ENCODE data around the gene CTDSPL2.
A peak's percentile ranks its signal among the peaks of the same experiment; 100 is the strongest.
"Not testable (repeated sequence)": the region's sequence is repeated elsewhere in the genome, so short reads cannot be mapped to it uniquely, and the experiment has no call there.

The CTDSPL2 gene
- 87.9 to 96.8 reads per million in 2 donors for total RNA-seq

DNA sequence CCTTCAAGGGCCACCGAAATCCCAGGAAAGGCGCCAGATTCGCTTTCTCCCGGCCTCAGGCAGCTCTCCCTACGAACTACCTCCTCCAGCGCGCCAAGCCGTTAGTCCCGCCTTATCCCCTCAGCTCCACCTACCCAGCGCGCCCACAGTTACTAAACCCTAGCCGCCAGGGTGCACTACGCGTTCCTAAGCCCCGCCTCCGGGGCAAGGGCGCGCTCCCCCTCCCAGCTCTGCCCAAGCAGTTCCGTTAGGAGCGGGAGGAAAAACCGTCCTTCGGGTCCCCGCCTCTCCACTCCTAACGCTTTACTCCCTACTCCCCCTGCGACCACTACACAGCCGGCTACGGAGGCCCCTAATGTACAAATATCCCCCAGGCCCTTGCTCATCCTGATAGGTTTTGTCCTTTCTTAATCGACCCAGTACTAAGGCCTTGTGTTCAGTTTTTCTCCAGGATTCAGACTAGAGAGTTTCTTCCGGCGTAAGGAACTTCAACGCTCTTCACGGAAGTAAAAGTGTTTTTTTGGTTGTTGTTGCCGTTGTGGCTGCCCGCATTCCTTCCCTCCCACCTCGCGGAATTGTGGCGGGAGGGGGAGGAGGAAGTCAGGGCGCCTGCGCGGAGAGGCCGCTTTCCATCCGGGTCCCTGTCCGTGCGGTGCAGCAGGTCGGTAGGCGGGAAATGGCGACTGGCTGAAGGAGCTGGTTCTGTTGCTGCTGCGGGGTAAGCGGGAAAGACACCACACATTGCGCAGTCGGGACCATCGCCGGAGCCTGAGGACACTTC, at the start of gene CTDSPL2:
CTDSPL2 (plus strand) TSS at position 655 of the 781 bp plus-strand sequence. CDS start 31,386 bp downstream, outside the sequence.
- peak; percentile 85 for DNase-seq

DNA sequence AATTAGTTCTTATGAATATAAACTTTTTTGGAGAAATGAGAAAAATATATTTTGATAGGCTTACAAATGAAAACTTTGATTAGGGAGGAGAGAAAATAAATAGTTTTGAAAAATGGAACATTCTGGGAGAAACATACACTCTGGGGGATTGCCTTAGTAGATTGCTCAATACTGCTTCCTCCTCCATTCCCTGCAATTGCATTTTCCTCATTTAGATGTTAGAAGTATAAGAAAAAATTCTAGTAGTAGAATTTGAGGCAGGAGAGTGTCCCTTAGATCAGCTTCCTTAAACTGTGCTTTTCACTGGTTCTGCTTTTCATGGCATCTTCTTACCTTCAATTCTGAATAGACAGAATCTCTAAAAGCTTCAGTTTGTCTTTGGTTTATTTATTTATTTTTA, 46.2 kb upstream of the CTDSPL2 start:
- DNase-seq, result no peak

DNA sequence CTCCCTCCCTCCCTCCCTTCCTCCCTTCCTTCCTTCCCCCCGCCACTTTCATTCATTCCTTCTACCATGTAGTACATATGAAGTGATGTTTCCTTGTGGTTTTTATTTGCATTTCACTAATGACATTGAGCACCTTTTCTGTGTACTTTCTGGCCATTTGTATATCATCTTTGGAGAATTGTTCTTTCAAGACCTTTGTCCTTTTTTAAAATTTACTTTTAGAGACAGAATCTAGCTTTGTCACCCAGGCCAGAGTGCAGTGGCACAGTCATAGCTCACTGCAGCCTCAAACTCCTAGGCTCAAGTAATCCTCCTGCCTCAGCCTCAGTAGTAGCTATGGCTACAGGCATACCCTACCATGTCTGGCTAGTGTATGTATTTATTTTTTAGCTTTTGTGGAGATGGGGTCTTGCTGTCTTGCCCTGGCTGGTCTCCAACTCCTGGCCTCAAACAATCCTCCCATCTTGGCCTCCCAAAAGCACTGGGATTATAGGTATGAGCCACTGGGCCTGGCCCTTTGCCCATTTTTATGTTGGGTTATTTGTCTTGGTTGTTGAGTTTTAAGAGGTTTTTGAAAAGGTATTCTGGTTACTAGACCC, 42.0 kb upstream of the CTDSPL2 start:
- DNase-seq, result no peak

DNA sequence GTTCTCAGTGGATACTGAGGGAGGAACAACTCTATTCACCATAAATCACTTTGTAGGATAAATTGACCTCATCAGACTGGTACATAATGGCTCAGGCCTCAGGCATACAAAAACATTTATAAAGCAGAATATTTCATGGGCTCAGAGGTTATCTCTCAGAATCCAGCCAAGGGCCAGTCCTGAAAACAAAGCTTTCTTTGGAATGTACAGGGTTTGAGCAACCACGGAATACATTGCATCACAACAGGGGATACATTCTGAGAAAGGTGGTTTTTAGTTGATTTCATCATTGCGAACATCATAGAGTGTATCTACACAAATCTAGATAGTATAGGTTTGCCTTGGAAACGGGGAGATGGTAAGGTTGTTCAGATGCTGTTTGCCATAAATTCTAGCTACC, 33.4 kb upstream of the CTDSPL2 start:
- no peak for DNase-seq

DNA sequence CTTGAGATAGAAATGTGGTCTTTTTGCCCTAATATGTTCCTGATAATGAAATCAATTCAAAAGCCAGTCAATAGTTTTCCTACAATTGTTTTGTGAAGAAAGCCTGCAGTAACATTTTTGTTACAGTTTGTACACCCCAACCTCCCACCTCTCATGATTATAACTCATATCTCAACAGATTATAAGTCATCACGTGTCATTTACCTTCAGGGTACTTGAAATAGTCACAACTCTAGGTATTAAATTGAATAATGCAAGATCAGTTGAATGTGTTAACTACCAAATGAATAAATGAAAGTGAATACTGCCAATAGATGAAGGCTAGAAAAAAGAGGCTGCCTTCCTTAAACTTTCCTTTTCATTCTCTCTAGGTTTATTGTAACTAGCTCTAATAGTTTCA, 32.9 kb upstream of the CTDSPL2 start:
- DNase-seq, result no peak

DNA sequence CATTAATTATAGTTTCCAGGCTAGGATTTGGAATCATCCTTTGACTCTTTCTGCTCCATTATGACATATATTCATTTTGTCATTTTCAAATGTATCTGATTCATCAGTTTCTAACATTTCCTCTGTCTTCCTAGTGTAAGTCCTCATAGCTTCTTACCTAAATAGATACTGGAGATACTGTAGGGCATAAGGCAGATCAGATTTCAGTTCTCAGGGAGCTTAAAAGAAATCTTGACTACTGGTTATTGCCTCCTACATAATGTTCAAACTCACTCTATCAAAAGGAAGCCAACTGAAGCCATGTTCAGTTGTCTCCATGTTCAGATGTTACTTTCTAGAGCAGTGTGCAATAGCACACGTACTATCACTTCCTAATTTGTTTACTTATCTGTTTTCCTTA, 29.6 kb upstream of the CTDSPL2 start:
- no peak for DNase-seq

DNA sequence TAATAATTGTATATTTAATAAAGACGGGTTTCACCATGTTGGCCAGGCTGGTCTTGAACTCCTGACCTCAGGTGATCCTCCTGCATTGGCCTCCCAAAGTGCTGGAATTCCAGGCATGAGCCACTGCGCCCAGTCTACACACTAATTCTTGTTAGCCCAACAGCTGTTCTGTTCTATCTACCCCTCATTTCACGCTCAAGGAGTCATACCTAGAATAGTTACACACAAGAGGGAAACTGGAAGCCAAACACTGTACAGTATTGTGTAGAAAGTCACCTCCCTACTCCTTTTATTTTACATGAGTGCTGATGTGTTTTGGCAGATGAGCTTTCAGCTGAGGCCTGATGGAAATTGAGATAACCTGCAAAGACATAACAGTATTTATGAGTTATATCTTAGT, 13.4 kb upstream of the CTDSPL2 start:
- no peak for DNase-seq

DNA sequence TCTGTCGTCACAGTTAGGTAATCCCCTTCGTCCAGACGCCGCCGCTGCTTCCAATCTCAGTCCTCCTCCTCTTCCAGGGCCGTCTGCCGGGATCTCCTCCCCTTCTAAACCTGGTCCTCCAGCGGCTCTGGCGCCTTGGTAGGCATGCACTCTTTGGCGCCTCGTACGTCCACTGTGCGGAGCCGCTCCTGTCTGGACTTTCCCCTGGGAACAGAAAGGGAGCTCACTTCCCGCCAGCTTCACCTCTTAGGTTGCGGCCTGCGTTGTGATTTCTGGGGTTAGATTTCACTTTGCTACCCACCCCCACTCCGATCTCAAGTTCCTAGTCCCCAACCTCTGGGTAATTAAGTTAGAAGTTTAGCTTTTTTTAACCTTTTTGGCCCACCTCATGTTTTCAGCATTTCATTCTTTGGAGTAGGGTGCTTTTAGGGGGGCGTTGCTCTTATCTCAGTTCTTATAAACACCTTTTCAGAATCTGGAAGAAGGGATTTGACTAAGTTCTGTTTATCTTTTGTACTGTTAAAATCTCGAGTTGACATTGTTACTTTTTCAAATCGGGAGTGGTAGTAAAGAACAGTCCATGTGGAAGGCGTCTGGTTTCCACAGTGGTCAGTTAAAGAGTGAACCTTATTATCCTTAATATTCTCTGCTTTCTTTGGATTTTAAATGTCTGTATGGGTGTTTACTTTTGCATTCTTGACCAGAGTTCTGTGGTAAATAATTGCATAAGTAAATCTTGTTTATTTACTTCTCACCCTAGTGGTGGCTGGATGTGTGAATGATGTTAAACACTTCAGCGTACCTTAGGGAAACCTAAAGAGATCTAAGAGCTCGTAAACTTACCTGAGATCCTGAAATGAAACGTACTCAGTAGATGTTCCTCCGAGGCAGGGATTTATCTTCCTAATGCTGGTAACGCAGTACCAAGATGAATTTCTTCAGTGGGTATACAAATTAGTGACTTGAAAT, 611 bp downstream of the CTDSPL2 start:
- no peak for DNase-seq

DNA sequence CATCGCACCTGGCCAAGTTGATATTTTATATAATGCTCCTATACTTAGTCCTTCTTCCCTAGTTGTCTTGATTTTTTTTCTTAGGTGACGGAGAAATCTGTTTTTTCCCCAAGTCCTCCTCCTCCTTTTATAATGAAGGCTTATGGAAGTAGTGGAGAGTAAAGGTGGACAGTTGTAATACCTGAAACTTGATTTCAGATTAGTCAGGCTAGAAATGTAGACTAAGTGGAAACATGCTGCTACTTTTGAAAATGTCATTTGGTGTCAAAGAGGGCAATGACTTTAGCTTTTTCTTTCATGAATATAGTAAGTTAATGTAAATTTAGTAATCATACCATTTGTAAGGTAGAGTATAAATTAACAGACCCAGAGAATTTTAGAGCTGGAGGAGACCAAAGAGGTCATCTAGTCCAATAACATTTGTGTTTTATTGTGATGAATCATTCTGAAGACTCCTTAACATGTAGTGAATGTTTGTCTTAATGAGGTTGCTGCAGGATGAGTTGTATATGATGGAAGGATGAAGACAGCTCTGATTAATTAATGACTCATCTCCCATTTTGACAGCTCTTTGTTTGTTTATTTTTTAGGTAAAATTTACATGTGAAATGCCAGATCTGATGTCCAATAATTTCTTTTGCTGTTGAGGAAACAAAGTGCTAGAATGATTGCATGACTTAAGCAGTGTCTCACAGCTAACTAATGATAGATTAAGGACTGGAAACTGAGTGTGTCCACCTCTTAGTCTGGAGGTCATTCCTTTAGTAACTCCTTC, 8.7 kb downstream of the CTDSPL2 start:
- no peak for DNase-seq

DNA sequence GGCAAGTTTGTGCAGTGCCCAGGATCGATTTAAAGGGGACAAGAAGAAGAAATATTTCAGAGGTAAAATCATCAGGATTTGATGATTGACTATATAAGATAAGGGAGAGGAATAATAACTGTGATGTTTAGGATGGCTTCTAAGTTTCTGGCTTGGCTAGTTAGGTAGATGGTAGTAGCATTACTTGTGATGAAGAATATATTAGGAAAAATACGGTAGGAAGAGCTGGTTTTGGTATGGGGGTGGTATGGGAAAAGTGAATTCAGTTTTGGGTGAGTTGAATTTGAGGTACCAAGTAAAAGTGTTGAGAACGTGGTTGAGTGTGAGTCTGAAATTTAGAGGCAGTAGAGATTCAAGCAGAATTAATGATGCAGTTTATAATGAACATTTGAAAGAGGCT, 11.0 kb downstream of the CTDSPL2 start:
- DNase-seq, result no peak

DNA sequence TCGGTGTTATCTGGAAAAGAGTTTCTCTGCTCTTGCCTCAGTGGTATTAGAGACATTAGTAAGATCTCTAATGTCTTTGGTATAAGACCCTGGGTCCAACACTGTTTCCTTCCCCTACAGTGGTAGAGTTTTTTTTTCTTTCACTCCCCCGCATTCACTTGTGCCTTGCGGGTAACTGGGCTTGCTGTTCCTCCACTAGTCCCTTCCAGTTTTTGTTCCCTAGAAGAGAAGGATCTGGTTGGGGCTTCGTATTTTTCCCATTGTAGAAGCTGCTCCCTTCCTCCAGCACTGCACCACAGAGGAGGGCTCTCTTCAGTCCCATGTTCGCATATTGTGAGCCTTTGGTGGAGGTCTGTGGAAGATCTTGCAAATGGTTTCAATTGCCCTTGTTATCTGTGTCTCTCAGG, 13.7 kb downstream of the CTDSPL2 start:
- DNase-seq, result no peak

DNA sequence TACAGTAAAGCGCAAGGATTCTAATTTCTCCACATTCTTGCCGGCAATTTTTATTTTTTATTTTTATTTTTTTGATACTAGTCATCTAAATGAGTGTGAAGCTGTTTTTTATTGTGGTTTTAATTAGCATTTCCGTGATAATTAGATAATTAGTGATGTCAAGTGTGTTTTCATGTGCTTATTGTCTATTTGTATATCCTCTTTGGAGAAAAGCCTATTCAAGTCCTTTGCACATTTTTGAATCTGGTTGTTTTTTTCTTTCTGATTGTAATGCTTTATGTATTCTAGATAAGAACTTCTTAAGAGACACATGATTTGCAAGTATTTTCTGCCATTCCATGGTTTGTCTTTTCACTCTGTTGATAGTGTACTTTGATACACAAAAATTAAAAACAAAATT, 16.1 kb downstream of the CTDSPL2 start:
- DNase-seq, result no peak

DNA sequence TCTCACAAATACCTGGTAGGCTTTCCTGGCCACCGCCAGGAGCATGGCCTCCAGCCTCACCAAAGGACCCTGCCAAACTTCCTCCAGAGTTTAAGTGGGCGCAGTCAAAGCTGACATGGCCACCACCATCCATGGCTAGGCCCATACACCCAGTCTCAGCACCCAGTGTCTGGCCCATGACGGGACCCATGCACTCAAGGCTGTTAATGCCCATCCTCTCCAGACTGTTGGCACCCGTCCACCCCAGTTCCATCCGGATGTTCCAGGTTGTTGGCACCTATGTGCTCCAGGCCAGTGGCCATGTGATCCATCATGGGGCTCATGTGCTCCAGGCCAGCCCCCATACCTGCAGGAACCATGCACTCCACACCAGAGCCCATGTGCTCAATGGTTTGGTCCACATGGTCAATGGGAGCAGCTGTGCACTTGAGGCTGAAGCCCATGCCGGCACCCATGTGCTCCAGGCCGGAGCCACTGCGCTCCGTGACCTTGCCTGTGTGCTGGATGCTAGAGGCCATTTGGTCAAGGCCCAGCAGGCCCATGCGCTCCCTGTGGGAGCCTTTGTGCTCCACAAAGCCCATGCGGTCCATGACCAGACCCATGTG, 20.4 kb downstream of the CTDSPL2 start:
- no peak for DNase-seq

DNA sequence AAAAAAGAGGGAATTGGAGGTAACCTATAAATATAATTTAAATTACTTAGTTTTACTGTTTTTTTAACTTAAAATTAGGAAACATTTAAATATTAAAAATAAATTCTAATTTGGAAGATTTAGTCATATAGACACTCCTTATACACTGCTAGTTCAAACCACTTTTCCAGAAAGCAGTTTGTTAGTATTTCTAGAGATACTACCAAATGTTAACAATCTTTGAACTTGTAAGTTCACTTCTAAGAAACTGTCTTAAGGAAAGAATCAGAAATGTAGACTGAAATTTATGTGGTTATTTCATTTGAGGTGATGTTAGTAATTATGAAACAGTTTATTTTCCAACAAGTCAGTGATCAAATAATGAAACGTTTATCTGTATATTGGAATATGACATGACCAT, 22.7 kb downstream of the CTDSPL2 start:
- no peak for DNase-seq

DNA sequence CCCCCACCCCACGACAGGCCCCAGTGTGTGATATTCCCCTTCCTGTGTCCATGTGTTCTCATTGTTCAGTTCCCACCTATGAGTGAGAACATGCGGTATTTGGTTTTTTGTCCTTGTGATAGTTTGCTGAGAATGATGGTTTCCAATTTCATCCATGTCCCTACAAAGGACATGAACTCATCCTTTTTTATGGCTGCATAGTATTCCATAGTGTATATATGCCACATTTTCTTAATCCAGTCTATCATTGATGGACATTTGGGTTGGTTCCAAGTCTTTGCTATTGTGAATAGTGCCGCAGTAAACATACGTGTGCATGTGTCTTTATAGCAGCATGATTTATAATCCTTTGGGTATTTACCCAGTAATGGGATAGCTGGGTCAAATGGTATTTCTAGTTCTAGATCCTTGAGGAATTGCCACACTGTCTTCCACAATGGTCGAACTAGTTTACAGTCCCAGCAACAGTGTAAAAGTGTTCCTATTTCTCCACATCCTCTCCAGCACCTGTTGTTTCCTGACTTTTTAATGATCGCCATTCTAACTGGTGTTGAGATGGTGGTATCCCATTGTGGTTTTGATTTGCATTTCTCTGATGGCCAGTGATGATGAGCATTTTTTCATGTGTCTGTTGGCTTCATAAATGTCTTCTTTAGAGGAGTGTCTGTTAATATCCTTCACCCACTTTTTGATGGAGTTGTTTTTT, 26.3 kb downstream of the CTDSPL2 start:
- not testable (repeated sequence) for DNase-seq

DNA sequence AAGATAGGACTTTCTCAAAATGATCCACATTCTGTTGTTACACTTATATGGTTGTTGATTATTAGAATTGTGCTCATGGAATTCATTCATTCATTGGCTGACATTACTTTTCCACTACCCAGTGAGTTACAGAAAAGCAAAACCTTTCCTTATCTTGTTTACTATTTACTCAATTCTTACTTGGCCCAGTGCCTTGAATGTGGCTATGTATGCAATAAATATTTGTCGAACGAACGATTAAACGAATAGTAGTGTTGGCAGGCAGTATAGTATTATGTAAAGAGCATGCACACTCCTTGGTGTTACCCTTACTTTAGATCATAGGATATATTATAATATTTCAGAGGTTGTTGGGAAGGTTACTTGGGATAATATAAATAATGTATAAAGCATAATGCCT, 31.0 kb downstream of the CTDSPL2 start:
- no peak for DNase-seq

DNA sequence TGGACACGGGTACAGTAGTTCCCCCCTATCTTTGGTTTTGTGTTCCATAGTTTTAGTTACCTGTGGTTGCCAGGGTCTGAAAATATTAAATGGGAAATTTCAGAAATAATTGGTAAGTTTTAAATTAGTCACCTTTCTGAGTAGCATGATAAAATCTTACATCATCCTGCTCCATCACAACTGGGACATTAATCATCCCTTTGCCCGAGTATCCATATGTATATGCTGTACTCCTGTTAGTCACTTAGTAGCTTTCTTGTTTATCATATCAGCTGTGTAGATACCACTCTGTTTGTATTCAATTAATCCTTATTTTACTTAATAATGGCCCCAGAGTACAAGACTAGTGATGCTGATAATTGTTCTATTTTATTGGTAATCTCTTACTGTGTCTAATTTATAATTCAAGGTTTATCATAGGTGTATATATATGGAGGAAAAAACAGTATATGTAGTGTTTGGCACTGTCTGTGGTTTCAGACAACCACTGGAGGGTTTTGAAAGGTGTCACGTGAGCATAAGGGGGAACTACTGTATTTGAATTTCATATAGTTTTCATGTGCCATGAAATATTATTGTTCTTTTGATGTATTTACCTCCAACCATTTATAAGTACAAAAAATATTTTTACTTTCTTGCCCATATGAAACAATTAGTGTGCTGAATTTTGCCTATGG, 41.4 kb downstream of the CTDSPL2 start:
- DNase-seq, result no peak

DNA sequence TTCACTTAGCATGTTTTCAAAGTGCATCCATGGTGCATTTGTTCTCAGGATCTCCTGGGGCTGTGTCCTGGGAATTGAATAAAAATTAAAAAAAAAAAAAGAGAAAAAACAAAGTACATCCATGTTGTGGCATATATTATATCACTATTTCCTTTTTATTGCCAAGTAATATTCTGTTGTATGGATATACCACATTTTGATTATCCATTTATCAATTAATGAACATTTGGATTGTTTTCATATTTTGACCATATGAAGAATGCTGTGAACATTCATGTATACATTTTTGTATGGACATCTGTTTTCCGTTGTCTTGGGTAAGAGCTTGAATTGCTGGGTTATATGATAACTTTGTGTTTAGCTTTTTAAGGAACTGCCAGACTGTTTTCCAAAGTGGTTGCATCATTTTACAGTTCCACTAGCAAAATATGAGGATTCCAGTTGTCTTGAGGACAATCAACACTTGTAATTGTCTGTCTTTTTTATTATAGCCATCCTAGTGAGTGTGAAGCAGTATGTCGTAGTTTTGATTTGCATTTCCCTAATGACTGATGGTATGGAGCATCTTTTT, 44.5 kb downstream of the CTDSPL2 start:
- DNase-seq, result no peak

DNA sequence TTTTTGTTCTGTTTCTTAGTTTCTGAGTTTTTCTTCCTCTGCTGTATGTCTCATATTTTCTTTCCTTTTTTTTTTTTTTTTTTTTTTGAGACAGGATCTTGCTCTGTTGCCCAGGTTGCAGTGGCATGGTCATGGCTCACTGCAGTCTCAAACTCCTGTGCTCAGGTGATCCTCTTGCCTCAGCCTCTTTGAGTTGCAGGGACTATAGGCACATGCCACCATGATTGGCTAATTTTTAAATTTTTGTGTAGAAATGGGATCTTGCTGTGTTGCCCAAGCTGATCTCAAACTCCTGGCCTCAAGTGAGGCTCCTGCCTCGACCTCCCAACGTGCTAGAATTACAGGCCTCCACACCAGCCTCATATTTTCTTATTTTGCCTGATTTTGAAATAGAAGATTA, 51.9 kb downstream of the CTDSPL2 start:
- no peak for DNase-seq

DNA sequence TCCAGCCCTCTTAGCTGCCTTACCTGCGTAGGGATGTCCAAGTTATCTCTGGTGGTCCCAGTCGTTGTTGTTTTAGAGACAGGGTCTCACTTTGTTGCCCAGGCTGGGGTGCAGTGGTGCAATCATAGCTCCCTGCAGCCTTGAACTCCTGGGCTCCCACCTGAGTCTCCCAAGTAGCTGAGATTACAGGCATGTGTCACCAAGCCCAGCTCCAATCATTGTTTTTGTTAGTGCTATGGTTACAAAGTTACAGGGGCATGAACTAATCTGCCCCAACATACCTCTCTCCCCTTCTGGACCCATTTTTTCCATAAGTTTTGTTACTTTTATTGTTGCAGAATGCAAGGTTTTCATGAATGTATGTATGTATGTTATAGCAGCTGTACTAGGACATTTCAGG, 54.7 kb downstream of the CTDSPL2 start:
- no peak for DNase-seq

DNA sequence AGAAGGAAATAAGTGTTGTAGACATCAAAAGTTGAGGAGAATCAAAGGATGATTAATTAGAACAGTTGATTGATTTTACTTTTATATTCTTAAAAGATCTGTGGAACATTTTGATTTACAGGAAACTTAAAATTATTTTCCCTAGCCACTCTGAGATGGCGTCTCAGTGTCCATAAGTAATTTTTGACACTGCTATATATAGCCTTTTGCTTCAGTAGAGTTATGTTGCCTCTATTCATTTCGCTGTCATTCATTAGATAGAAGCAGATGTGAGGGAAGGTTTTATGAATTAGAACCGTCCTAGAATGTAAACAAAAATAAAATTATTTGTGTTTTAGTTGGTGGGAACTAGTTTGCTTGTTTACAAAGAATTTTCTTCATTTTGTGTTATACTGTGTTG, 58.5 kb downstream of the CTDSPL2 start:
- DNase-seq, result no peak

Measured in activated gamma-delta T cell (primary cell).